DOHH2 (cell line): Measurements from ENCODE around the gene PGPEP1.

Source experiments
- H3F3A ChIP-seq: fragments of 200-600 bp; sonication (generic), shearing (Covaris generic); 2 replicates; pipeline ENCODE4 v1.6.0; 2016; ENCODE audit warnings: antibody characterized with exemption, mild to moderate bottlenecking; ENCODE audit not compliant: control insufficient read depth, insufficient read depth
- H3K27ac ChIP-seq: fragments of 200-600 bp; sonication (generic); 2 replicates; pipeline ENCODE4 v1.5.1; 2014; ENCODE audit warnings: low read depth, mild to moderate bottlenecking, low read length, moderate library complexity
- H3K27me3 ChIP-seq: fragments of 200-600 bp; sonication (generic); 2 replicates; pipeline ENCODE4 v1.6.1; 2014; ENCODE audit warnings: mild to moderate bottlenecking, low read length, mixed read lengths; ENCODE audit not compliant: control insufficient read depth
- H3K36me3 ChIP-seq: fragments of 200-600 bp; sonication (generic); 2 replicates; pipeline ENCODE4 v1.6.1; 2014; ENCODE audit warnings: mild to moderate bottlenecking, low read length, moderate library complexity, mixed read lengths; ENCODE audit not compliant: control insufficient read depth
- H3K4me1 ChIP-seq: fragments of 200-600 bp; sonication (generic); 2 replicates; pipeline ENCODE4 v1.6.1; 2014; ENCODE audit warnings: mild to moderate bottlenecking, low read length, mixed read lengths; ENCODE audit not compliant: control insufficient read depth
- H3K4me2 ChIP-seq: fragments of 200-600 bp; sonication (generic); 2 replicates; pipeline ENCODE4 v1.6.0; 2014; ENCODE audit warnings: mild to moderate bottlenecking, low read length, moderate library complexity
- H3K4me3 ChIP-seq: fragments of 200-600 bp; sonication (generic); 2 replicates; pipeline ENCODE4 v1.5.1; 2014; ENCODE audit warnings: mild to moderate bottlenecking, low read length, mixed read lengths
- H3K79me2 ChIP-seq: fragments of 200-600 bp; sonication (generic); 2 replicates; pipeline ENCODE4 v1.6.1; 2014; ENCODE audit warnings: mild to moderate bottlenecking, low read length, mixed read lengths; ENCODE audit not compliant: control insufficient read depth
- H3K9me2 ChIP-seq: fragments of 200-600 bp; sonication (generic); replicated peaks from 2 replicates; pipeline ENCODE4 v1.6.1; 2014; ENCODE audit warnings: mild to moderate bottlenecking, low read length, mixed read lengths; ENCODE audit not compliant: control insufficient read depth
- H3K9me3 ChIP-seq: fragments of 200-600 bp; sonication (generic); 2 replicates; pipeline ENCODE4 v1.6.1; 2014; ENCODE audit warnings: antibody characterized with exemption, low read length, mixed read lengths; ENCODE audit not compliant: control insufficient read depth, insufficient read depth
- H4K20me1 ChIP-seq: fragments of 200-600 bp; sonication (generic); 2 replicates; pipeline ENCODE4 v1.6.0; 2014; ENCODE audit warnings: low read depth, mild to moderate bottlenecking, antibody characterized with exemption, low read length, moderate library complexity; ENCODE audit not compliant: control insufficient read depth, insufficient read depth
- EZH2phosphoT487 ChIP-seq: fragments of 200-600 bp; sonication (generic); IDR thresholded peaks from 2 replicates; pipeline ENCODE4 v1.6.1; 2017; ENCODE audit warnings: borderline replicate concordance, mild to moderate bottlenecking, antibody characterized with exemption, low read length, moderate library complexity, mixed read lengths
- TF ChIP-seq, protein P1 (sequence below): fragments of 200-600 bp; sonication (generic); IDR thresholded peaks from one replicate; pipeline ENCODE4 v1.5.1; 2014; ENCODE audit warnings: antibody characterized with exemption, mild to moderate bottlenecking, low read depth, low read length; ENCODE audit not compliant: poor library complexity, severe bottlenecking

The PGPEP1 gene, protein sequence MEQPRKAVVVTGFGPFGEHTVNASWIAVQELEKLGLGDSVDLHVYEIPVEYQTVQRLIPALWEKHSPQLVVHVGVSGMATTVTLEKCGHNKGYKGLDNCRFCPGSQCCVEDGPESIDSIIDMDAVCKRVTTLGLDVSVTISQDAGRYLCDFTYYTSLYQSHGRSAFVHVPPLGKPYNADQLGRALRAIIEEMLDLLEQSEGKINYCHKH

GRCh38 chr19:18340190-18340989 is at the start of gene PGPEP1:
TSS of gene PGPEP1 (plus strand) at chr19:18340598. CDS start at chr19:18340682, 84 bp downstream.
- Histone ChIP-seq H4K20me1 (no peaks in the 10 kb centered on the region), H3K9me2 (no peaks in the 10 kb centered on the region), H3K4me3 (peak within 1 kb of the TSS; percentile 81), H3K27ac (peak within 1 kb of the TSS; percentile 5; the same call in 1 of the 2 replicates), H3K79me2 (no peaks in the 10 kb centered on the region), H3F3A (peaks cover 14% of the 10 kb centered on the region), H3K9me3 (no peaks in the 10 kb centered on the region), H3K27me3 (peaks cover 4% of the 10 kb centered on the region; the same call in 1 of the 2 replicates), H3K4me1 (peaks cover 21% of the 10 kb centered on the region), H3K4me2 (peak within 1 kb of the TSS; percentile 91), H3K36me3 (no peaks in the 10 kb centered on the region)
- TF ChIP-seq, protein P1, sequence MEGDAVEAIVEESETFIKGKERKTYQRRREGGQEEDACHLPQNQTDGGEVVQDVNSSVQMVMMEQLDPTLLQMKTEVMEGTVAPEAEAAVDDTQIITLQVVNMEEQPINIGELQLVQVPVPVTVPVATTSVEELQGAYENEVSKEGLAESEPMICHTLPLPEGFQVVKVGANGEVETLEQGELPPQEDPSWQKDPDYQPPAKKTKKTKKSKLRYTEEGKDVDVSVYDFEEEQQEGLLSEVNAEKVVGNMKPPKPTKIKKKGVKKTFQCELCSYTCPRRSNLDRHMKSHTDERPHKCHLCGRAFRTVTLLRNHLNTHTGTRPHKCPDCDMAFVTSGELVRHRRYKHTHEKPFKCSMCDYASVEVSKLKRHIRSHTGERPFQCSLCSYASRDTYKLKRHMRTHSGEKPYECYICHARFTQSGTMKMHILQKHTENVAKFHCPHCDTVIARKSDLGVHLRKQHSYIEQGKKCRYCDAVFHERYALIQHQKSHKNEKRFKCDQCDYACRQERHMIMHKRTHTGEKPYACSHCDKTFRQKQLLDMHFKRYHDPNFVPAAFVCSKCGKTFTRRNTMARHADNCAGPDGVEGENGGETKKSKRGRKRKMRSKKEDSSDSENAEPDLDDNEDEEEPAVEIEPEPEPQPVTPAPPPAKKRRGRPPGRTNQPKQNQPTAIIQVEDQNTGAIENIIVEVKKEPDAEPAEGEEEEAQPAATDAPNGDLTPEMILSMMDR, result no peak
- TF ChIP-seq EZH2phosphoT487, result no peak

GRCh38 chr19:18291019-18291524 is 49.3 kb upstream of the PGPEP1 start:
- Histone ChIP-seq H3K9me3 (no peaks in the 10 kb centered on the region), H3K79me2 (no peaks in the 10 kb centered on the region), H3K27ac (peak overlapping the region; percentile 75), H3K4me2 (peak overlapping the region; percentile 98), H3K9me2 (no peaks in the 10 kb centered on the region), H3K36me3 (no peaks in the 10 kb centered on the region), H3K4me3 (peak overlapping the region; percentile 83), H3F3A (peaks cover 24% of the 10 kb centered on the region), H3K4me1 (peaks cover 56% of the 10 kb centered on the region), H4K20me1 (no peaks in the 10 kb centered on the region), H3K27me3 (no peaks in the 10 kb centered on the region)
- TF ChIP-seq, protein P1, result peak; percentile 18
- no peak for TF ChIP-seq EZH2phosphoT487

- no peak for TF ChIP-seq EZH2phosphoT487
- TF ChIP-seq, protein P1, result no peak
- Histone ChIP-seq H3K79me2 (no peaks in the 10 kb centered on the region), H3K27me3 (no peaks in the 10 kb centered on the region), H3K4me1 (peaks cover 56% of the 10 kb centered on the region), H3K36me3 (no peaks in the 10 kb centered on the region), H3K4me2 (peak overlapping the region; percentile 98), H3K9me2 (no peaks in the 10 kb centered on the region), H4K20me1 (no peaks in the 10 kb centered on the region), H3K4me3 (peak overlapping the region; percentile 83), H3K9me3 (no peaks in the 10 kb centered on the region), H3K27ac (peak overlapping the region; percentile 75), H3F3A (peaks cover 24% of the 10 kb centered on the region)
These were observed 48.6 kb upstream of the PGPEP1 start for GRCh38 chr19:18291590-18292461.
